Upper lobe of left lung (tissue), 6 donors: Measurements from ENCODE around the gene ZNF316. TPM values are rescaled to one million over a fixed set of nuclear protein-coding genes. Genes with fewer than 3 reads are reported as not detected.
"Not testable (repeated sequence)": the region's sequence is repeated elsewhere in the genome, so short reads cannot be mapped to it uniquely, and the experiment has no call there.

Experiments
- ATAC-seq, 2 donors: fragments of 200-7000 bp; cut with Tn5 transposase; one replicate each; pipeline ENCODE4 v1.9.1; 2022; ENCODE audit warnings: mild to moderate bottlenecking in 2 of 2, moderate library complexity in 2 of 2; ENCODE audit not compliant: low FRiP score in 2 of 2
- DNase-seq, 2 donors: peaks; one replicate each; pipeline ENCODE4 v3.0.0-alpha.2; 2019 to 2020
- H3K27ac ChIP-seq, 4 donors: fragments of 200-600 bp; sonication (generic); one replicate each; pipeline ENCODE4 v1.5.1; 2016 to 2019
- H3K27me3 ChIP-seq, 4 donors: fragments of 200-600 bp; sonication (generic); one replicate each; pipeline ENCODE4 v1.5.1; 2017 to 2019
- H3K36me3 ChIP-seq, 4 donors: fragments of 200-600 bp; sonication (generic); one replicate each; pipeline ENCODE4 v1.5.1; 2016 to 2019
- H3K4me1 ChIP-seq, 4 donors: fragments of 200-600 bp; sonication (generic); one replicate each; pipeline ENCODE4 v1.5.1; 2018 to 2019
- H3K4me3 ChIP-seq, 4 donors: fragments of 200-600 bp; sonication (generic); one replicate each; pipeline ENCODE4 v1.5.1; 2017 to 2019; ENCODE audit warnings: mild to moderate bottlenecking in 2 of 4, moderate library complexity in 1 of 4
- H3K9me3 ChIP-seq, 4 donors: fragments of 200-600 bp; sonication (generic); one replicate each; pipeline ENCODE4 v1.5.1; 2018 to 2019
- CTCF ChIP-seq, 6 experiments: fragments of 450-650 bp in 4 of 6; fragments of 200-600 bp in 2 of 6; sonication (generic) in 2 of 6; IDR thresholded peaks; one replicate each; pipeline ENCODE4 v1.5.1; 2016 to 2019; ENCODE audit warnings: antibody characterized with exemption in 6 of 6
- EP300 ChIP-seq, 4 donors: sonication (generic); formaldehyde crosslinking; IDR thresholded peaks; one replicate each; pipeline ENCODE4 v1.5.1; 2017; ENCODE audit warnings: antibody characterized with exemption in 4 of 4, control low read depth in 2 of 4
- POLR2A ChIP-seq, 4 donors: fragments of 450-650 bp; IDR thresholded peaks; one replicate each; pipeline ENCODE4 v1.5.1; 2016 to 2017; ENCODE audit warnings: antibody characterized with exemption in 4 of 4, mild to moderate bottlenecking in 2 of 4
- POLR2AphosphoS5 ChIP-seq, 2 donors: sonication (generic); formaldehyde crosslinking; IDR thresholded peaks; one replicate each; pipeline ENCODE4 v1.5.1; 2017; ENCODE audit warnings: antibody characterized with exemption in 2 of 2
- WGBS, 2 donors: methylation state at CpG; one replicate each; pipeline ENCODE4 v1.1.5; 2017 to 2018; 5-methylcytosine and 5-hydroxymethylcytosine counted together
- total RNA-seq, 6 donors: library from RNA; depleted of rRNA in 4 of 6; stranded (reverse); fragments of >200 nt in 4 of 6; gene quantifications; one replicate each; pipeline versions ENCODE4 v1.1.0 to v1.2.1, GENCODE V29; 2016 to 2021
- donor health status: DM: no; HTN: no; CAD: no; lungs with moderate emphysema.
- donor health status: DM: no; HTN: yes; CAD: no; lungs with severe emphysema.

ZNF316 gene
- total RNA-seq, 6 donors from 2014 or later, result 31.6 to 132 (median 43.1) TPM

- no peak for ATAC-seq
- 75 to 80% methylated on average over 8 of the region's 8 CpGs for WGBS, 2 donors
These were observed 3.1 kb upstream of the ZNF316 start for GRCh38 chr7:6634021-6634420.

GRCh38 chr7:6634971-6635370 lies 2.1 kb upstream of the ZNF316 start:
- not testable (repeated sequence) for H3K27me3 ChIP-seq, ATAC-seq, H3K4me3 ChIP-seq, H3K9me3 ChIP-seq, H3K36me3 ChIP-seq
- 73 to 75% methylated on average over 5 of the region's 5 CpGs for WGBS, 2 donors
- Histone ChIP-seq H3K27ac (peak overlapping the region; percentile 58 to 74 (median 70)), H3K4me1 (peaks cover 21 to 33% (median 28%) of the 10 kb centered on the region in 4 donors)
- peak in 1 of 2 donors; percentile 41 for DNase-seq

More at GRCh38 chr7:6634021-6634420, 3.1 kb upstream of the ZNF316 start:
- Histone ChIP-seq H3K9me3 (no peaks in the 10 kb centered on the region), H3K4me3 (no peak overlapping the region), H3K27me3 (no peaks in the 10 kb centered on the region), H3K27ac (peak overlapping the region in 1 of 4 donors; percentile 18), H3K36me3 (no peaks in the 10 kb centered on the region), H3K4me1 (peaks cover 16 to 24% (median 20%) of the 10 kb centered on the region in 4 donors)
- TF ChIP-seq POLR2AphosphoS5 (IDR thresholded peaks at IDR 0.05) (no peak), POLR2A (IDR thresholded peaks at IDR 0.05) (no peak), CTCF (IDR thresholded peaks at IDR 0.05) (no peak), EP300 (IDR thresholded peaks at IDR 0.05) (no peak)
- DNase-seq, result no peak

GRCh38 chr7:6637544-6638229 lies 569 bp downstream of the ZNF316 start:
- 10 to 19% methylated on average over 3 to 6 of the region's 60 CpGs for WGBS, 2 donors
- peak overlapping the region; percentile 70 to 89 (median 78) for H3K4me3 ChIP-seq
- ATAC-seq (peak in 1 of 2 donors; percentile 54), DNase-seq (peak; percentile 44 to 89)
- no peaks in the 10 kb centered on the region for H3K27me3 ChIP-seq
- peaks cover 0 to 23% (median 15%) of the 10 kb centered on the region in 4 donors for H3K36me3 ChIP-seq
- H3K4me1 ChIP-seq, result peaks cover 22 to 42% (median 30%) of the 10 kb centered on the region in 4 donors
- peak overlapping the region; percentile 44 to 93 (median 72) for H3K27ac ChIP-seq
- H3K9me3 ChIP-seq, result no peaks in the 10 kb centered on the region
- TF ChIP-seq CTCF (IDR thresholded peaks at IDR 0.05), result peak in 4 of 6 experiments; percentile 20 to 43 (median 36)
- no peak for TF ChIP-seq EP300 (IDR thresholded peaks at IDR 0.05)

GRCh38 chr7:6639032-6639431 lies 1.9 kb downstream of the ZNF316 start:
- Histone ChIP-seq H3K36me3 (peaks cover 4 to 36% (median 29%) of the 10 kb centered on the region in 4 donors), H3K27me3 (no peaks in the 10 kb centered on the region), H3K4me1 (peaks cover 22 to 42% (median 30%) of the 10 kb centered on the region in 4 donors), H3K4me3 (peak overlapping the region in 1 of 4 donors; percentile 77), H3K27ac (peak overlapping the region in 1 of 4 donors; percentile 93), H3K9me3 (no peaks in the 10 kb centered on the region)
- ATAC-seq (no peak), DNase-seq (no peak)
- WGBS, 2 donors, result 89 to 93% methylated on average over 4 of the region's 4 CpGs
- TF ChIP-seq POLR2A (IDR thresholded peaks at IDR 0.05) (no peak), POLR2AphosphoS5 (IDR thresholded peaks at IDR 0.05) (no peak), CTCF (IDR thresholded peaks at IDR 0.05) (no peak), EP300 (IDR thresholded peaks at IDR 0.05) (no peak)

GRCh38 chr7:6639627-6640026 lies 2.5 kb downstream of the ZNF316 start:
- Histone ChIP-seq H3K4me1 (peaks cover 22 to 42% (median 30%) of the 10 kb centered on the region in 4 donors), H3K27me3 (no peaks in the 10 kb centered on the region), H3K27ac (no peak overlapping the region), H3K36me3 (peaks cover 8 to 42% (median 34%) of the 10 kb centered on the region in 4 donors), H3K4me3 (no peak overlapping the region), H3K9me3 (no peaks in the 10 kb centered on the region)
- no peak for ATAC-seq
- TF ChIP-seq CTCF (IDR thresholded peaks at IDR 0.05), result no peak
- TF ChIP-seq EP300 (IDR thresholded peaks at IDR 0.05), result no peak
- TF ChIP-seq POLR2A (IDR thresholded peaks at IDR 0.05), result no peak
- no peak for TF ChIP-seq POLR2AphosphoS5 (IDR thresholded peaks at IDR 0.05)
- peak in 1 of 2 donors; percentile 70 for DNase-seq
- 66 to 87% methylated on average over 7 to 11 of the region's 11 CpGs for WGBS, 2 donors
